ENCODE data around the gene PDE1C. TPM values are rescaled to one million over a fixed set of nuclear protein-coding genes. Genes with fewer than 3 reads are reported as not detected.

Gene PDE1C
- total and polyA plus RNA-seq, 7 experiments from 2014 or later: 0.21 TPM; not detected in 6

- no peak overlapping the region for H3K27ac Mint-ChIP-seq
- Histone ChIP-seq H3K4me3 (ENCODE audit: low read length) (no peak overlapping the region), H3K27me3 (ENCODE audit: control insufficient read depth in 2 of 2, insufficient read depth in 2 of 2, low read length in 2 of 2) (no peaks in the 10 kb centered on the region), H3K27ac (ENCODE audit: low read depth, low read length) (no peak overlapping the region), H3K4me1 (ENCODE audit: control insufficient read depth in 2 of 2, insufficient read depth in 2 of 2, low read length in 2 of 2) (no peaks in the 10 kb centered on the region), H3K36me3 (ENCODE audit: control insufficient read depth in 2 of 3, insufficient read depth in 3 of 3, low read length in 3 of 3) (no peaks in the 10 kb centered on the region), H3K9me3 (ENCODE audit: control insufficient read depth in 2 of 3, low read length in 3 of 3) (no peaks in the 10 kb centered on the region)
- intact Hi-C loops (cut with micrococcal nuclease): no loop called here
- H3K27me3 Mint-ChIP-seq: no peaks in the 10 kb centered on the region
- CTCF ChIA-PET: no interaction called here
- H3K4me1 Mint-ChIP-seq: no peaks in the 10 kb centered on the region
- H3K4me3 Mint-ChIP-seq: no peak overlapping the region
- POLR2A ChIA-PET: no interaction called here
- ATAC-seq (no peak), DNase-seq (no peak)
- peaks cover 0 to 9% (median 2%) of the 10 kb centered on the region in 11 donors for H3K9me3 Mint-ChIP-seq
- peaks cover 0 to 5% (median 0%) of the 10 kb centered on the region in 5 donors for H3K36me3 Mint-ChIP-seq
Observed at GRCh38 chr7:32091608-32092210, 21.5 kb upstream of the PDE1C start.

- no peaks in the 10 kb centered on the region for H3K4me1 ChIP-seq (ENCODE audit: control insufficient read depth in 2 of 2, insufficient read depth in 2 of 2, low read length in 2 of 2)
- no peak overlapping the region for H3K4me3 ChIP-seq (ENCODE audit: low read length)
- no peak for DNase-seq
- Mint-ChIP-seq H3K9me3 (peaks cover 0 to 9% (median 2%) of the 10 kb centered on the region in 11 donors), H3K4me1 (no peaks in the 10 kb centered on the region), H3K27ac (no peak overlapping the region), H3K36me3 (peaks cover 0 to 5% (median 0%) of the 10 kb centered on the region in 5 donors), H3K4me3 (no peak overlapping the region), H3K27me3 (no peaks in the 10 kb centered on the region)
- intact Hi-C loops (cut with micrococcal nuclease): no loop called here
- no peaks in the 10 kb centered on the region for H3K9me3 ChIP-seq (ENCODE audit: control insufficient read depth in 2 of 3, low read length in 3 of 3)
- no peak for ATAC-seq
- ChIA-PET POLR2A (no interaction called here), CTCF (no interaction called here)
- no peaks in the 10 kb centered on the region for H3K27me3 ChIP-seq (ENCODE audit: control insufficient read depth in 2 of 2, insufficient read depth in 2 of 2, low read length in 2 of 2)
- no peaks in the 10 kb centered on the region for H3K36me3 ChIP-seq (ENCODE audit: control insufficient read depth in 2 of 3, insufficient read depth in 3 of 3, low read length in 3 of 3)
- no peak overlapping the region for H3K27ac ChIP-seq (ENCODE audit: low read depth, low read length)
Observed at GRCh38 chr7:32089678-32090077, 19.5 kb upstream of the PDE1C start.

DNA sequence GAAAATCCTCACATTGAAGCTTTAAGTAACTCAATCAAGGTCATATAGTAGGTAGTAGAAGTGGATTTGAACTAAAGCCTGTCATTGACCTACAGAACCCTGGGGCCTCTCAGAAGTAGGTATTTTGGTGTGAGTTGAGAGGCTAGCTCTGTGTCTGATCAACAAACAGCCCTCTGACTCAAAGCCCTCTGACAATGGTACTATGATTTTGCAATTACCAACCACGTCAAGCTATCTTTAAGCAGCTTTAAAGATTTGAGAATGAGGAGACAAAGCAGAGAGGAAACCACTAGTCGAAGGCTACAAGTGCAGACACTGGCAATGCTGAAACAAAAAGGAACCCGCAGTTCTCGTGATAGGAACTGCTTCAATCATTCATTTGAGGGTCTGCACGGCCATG, 19.0 kb upstream of the PDE1C start:
- H3K4me3 Mint-ChIP-seq: no peak overlapping the region
- ChIA-PET POLR2A (no interaction called here), CTCF (no interaction called here)
- peaks cover 0 to 9% (median 2%) of the 10 kb centered on the region in 11 donors for H3K9me3 Mint-ChIP-seq
- H3K4me1 ChIP-seq (ENCODE audit: control insufficient read depth in 2 of 2, insufficient read depth in 2 of 2, low read length in 2 of 2): no peaks in the 10 kb centered on the region
- H3K27me3 Mint-ChIP-seq: no peaks in the 10 kb centered on the region
- no peak for DNase-seq
- H3K4me3 ChIP-seq (ENCODE audit: low read length): no peak overlapping the region
- intact Hi-C loops (cut with micrococcal nuclease): no loop called here
- no peaks in the 10 kb centered on the region for H3K36me3 ChIP-seq (ENCODE audit: control insufficient read depth in 2 of 3, insufficient read depth in 3 of 3, low read length in 3 of 3)
- no peaks in the 10 kb centered on the region for H3K4me1 Mint-ChIP-seq
- no peak overlapping the region for H3K27ac ChIP-seq (ENCODE audit: low read depth, low read length)
- H3K36me3 Mint-ChIP-seq: peaks cover 0 to 5% (median 0%) of the 10 kb centered on the region in 5 donors
- no peak overlapping the region for H3K27ac Mint-ChIP-seq
- no peaks in the 10 kb centered on the region for H3K9me3 ChIP-seq (ENCODE audit: control insufficient read depth in 2 of 3, low read length in 3 of 3)
- H3K27me3 ChIP-seq (ENCODE audit: control insufficient read depth in 2 of 2, insufficient read depth in 2 of 2, low read length in 2 of 2): no peaks in the 10 kb centered on the region
- ATAC-seq: no peak

GRCh38 chr7:32088451-32088881, 18.3 kb upstream of the PDE1C start:
- Histone ChIP-seq H3K9me3 (ENCODE audit: control insufficient read depth in 2 of 3, low read length in 3 of 3) (no peaks in the 10 kb centered on the region), H3K4me1 (ENCODE audit: control insufficient read depth in 2 of 2, insufficient read depth in 2 of 2, low read length in 2 of 2) (no peaks in the 10 kb centered on the region), H3K27ac (ENCODE audit: low read depth, low read length) (no peak overlapping the region), H3K4me3 (ENCODE audit: low read length) (no peak overlapping the region), H3K27me3 (ENCODE audit: control insufficient read depth in 2 of 2, insufficient read depth in 2 of 2, low read length in 2 of 2) (no peaks in the 10 kb centered on the region), H3K36me3 (ENCODE audit: control insufficient read depth in 2 of 3, insufficient read depth in 3 of 3, low read length in 3 of 3) (no peaks in the 10 kb centered on the region)
- no peaks in the 10 kb centered on the region for H3K4me1 Mint-ChIP-seq
- H3K36me3 Mint-ChIP-seq: peaks cover 0 to 5% (median 0%) of the 10 kb centered on the region in 5 donors
- H3K4me3 Mint-ChIP-seq: no peak overlapping the region
- no peak for ATAC-seq
- H3K27me3 Mint-ChIP-seq: no peaks in the 10 kb centered on the region
- ChIA-PET CTCF (no interaction called here), POLR2A (no interaction called here)
- intact Hi-C loops (cut with micrococcal nuclease): no loop called here
- H3K27ac Mint-ChIP-seq: no peak overlapping the region
- peaks cover 0 to 9% (median 2%) of the 10 kb centered on the region in 11 donors for H3K9me3 Mint-ChIP-seq
- DNase-seq: no peak

DNA sequence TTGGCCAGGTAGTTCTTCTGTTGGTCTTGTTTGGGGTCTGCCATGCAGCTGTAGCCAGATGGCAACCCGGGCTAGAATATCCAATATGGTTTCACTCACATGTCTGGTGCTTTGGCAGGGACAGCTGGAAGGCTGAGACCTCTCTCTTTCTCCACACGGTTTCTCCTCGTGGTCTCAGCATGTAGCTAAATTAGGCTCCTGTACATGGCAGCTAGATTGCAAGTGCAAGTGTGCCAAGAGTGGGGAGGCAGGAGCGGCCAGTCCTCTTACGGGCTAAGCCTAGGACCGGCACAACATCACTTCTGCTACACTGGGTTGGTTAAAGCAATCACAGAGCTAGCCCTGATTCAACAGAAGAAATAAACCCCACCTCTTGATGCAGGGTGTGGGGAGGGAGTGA, 9.3 kb upstream of the PDE1C start:
- POLR2A ChIA-PET: no interaction called here

GRCh38 chr7:32078824-32079223, 8.6 kb upstream of the PDE1C start:
- Histone ChIP-seq H3K4me3 (ENCODE audit: low read length) (no peak overlapping the region), H3K27ac (ENCODE audit: low read depth, low read length) (no peak overlapping the region), H3K9me3 (ENCODE audit: control insufficient read depth in 2 of 3, low read length in 3 of 3) (no peaks in the 10 kb centered on the region), H3K4me1 (ENCODE audit: control insufficient read depth in 2 of 2, insufficient read depth in 2 of 2, low read length in 2 of 2) (no peaks in the 10 kb centered on the region), H3K27me3 (ENCODE audit: control insufficient read depth in 2 of 2, insufficient read depth in 2 of 2, low read length in 2 of 2) (no peaks in the 10 kb centered on the region), H3K36me3 (ENCODE audit: control insufficient read depth in 2 of 3, insufficient read depth in 3 of 3, low read length in 3 of 3) (no peaks in the 10 kb centered on the region)
- ChIA-PET POLR2A (no interaction called here), CTCF (no interaction called here)
- intact Hi-C loops (cut with micrococcal nuclease): no loop called here
- DNase-seq: no peak
- no peak for ATAC-seq
- Mint-ChIP-seq H3K36me3 (peaks cover 0 to 7% (median 0%) of the 10 kb centered on the region in 5 donors), H3K27me3 (peaks cover 0 to 27% (median 3%) of the 10 kb centered on the region in 5 donors), H3K4me1 (no peaks in the 10 kb centered on the region), H3K4me3 (no peak overlapping the region), H3K27ac (no peak overlapping the region), H3K9me3 (peaks cover 0 to 19% (median 6%) of the 10 kb centered on the region in 11 donors)

More for the DNA sequence above, 9.3 kb upstream of the PDE1C start:
- ATAC-seq (no peak), DNase-seq (no peak)
- Mint-ChIP-seq H3K4me3 (no peak overlapping the region), H3K9me3 (peaks cover 0 to 17% (median 6%) of the 10 kb centered on the region in 11 donors), H3K27ac (no peak overlapping the region), H3K36me3 (peaks cover 0 to 5% (median 0%) of the 10 kb centered on the region in 5 donors), H3K4me1 (no peaks in the 10 kb centered on the region), H3K27me3 (peaks cover 0 to 23% (median under 1%) of the 10 kb centered on the region in 5 donors)
- Histone ChIP-seq H3K27me3 (ENCODE audit: control insufficient read depth in 2 of 2, insufficient read depth in 2 of 2, low read length in 2 of 2) (no peaks in the 10 kb centered on the region), H3K36me3 (ENCODE audit: control insufficient read depth in 2 of 3, insufficient read depth in 3 of 3, low read length in 3 of 3) (no peaks in the 10 kb centered on the region), H3K4me1 (ENCODE audit: control insufficient read depth in 2 of 2, insufficient read depth in 2 of 2, low read length in 2 of 2) (no peaks in the 10 kb centered on the region), H3K4me3 (ENCODE audit: low read length) (no peak overlapping the region), H3K9me3 (ENCODE audit: control insufficient read depth in 2 of 3, low read length in 3 of 3) (no peaks in the 10 kb centered on the region), H3K27ac (ENCODE audit: low read depth, low read length) (no peak overlapping the region)
- intact Hi-C loops (cut with micrococcal nuclease): no loop called here
- CTCF ChIA-PET: no interaction called here

DNA sequence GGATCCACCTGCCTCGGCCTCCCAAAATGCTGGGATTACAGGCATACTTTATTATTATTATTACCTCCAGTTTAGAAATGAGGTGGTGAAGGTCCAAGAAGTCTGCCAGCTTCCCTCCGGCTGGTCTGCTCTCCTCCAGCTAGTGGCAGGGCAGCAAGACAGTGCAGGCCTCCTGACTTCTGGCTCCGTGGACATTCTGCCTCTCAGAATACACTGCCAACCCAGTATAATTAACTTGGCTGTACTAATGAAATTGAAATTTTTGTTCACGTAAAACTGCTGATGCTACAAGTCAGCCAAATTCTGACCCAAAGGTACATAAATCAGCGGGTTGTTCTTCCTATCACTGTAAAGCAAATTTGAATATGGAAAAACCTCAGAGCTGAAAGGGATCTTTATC, 7.6 kb upstream of the PDE1C start:
- Histone ChIP-seq H3K4me3 (ENCODE audit: low read length) (no peak overlapping the region), H3K36me3 (ENCODE audit: control insufficient read depth in 2 of 3, insufficient read depth in 3 of 3, low read length in 3 of 3) (no peaks in the 10 kb centered on the region), H3K27me3 (ENCODE audit: control insufficient read depth in 2 of 2, insufficient read depth in 2 of 2, low read length in 2 of 2) (no peaks in the 10 kb centered on the region), H3K9me3 (ENCODE audit: control insufficient read depth in 2 of 3, low read length in 3 of 3) (no peaks in the 10 kb centered on the region), H3K27ac (ENCODE audit: low read depth, low read length) (no peak overlapping the region), H3K4me1 (ENCODE audit: control insufficient read depth in 2 of 2, insufficient read depth in 2 of 2, low read length in 2 of 2) (no peaks in the 10 kb centered on the region)
- no peak for DNase-seq
- ChIA-PET CTCF (no interaction called here), POLR2A (no interaction called here)
- no peak for ATAC-seq
- Mint-ChIP-seq H3K4me1 (no peaks in the 10 kb centered on the region), H3K27ac (no peak overlapping the region), H3K36me3 (peaks cover 0 to 7% (median 0%) of the 10 kb centered on the region in 5 donors), H3K9me3 (peaks cover 0 to 19% (median 6%) of the 10 kb centered on the region in 11 donors), H3K4me3 (no peak overlapping the region), H3K27me3 (peaks cover under 1 to 30% (median 8%) of the 10 kb centered on the region in 5 donors)
- intact Hi-C loops (cut with micrococcal nuclease): no loop called here

Measured in naive thymus-derived CD4-positive, alpha-beta T cell (primary cell).